HEK293 (cell line): Measurements from ENCODE around the gene EEFSEC.

Experiments
- CTCF ChIA-PET: fragments of 350-600 bp; formaldehyde crosslinking; extraction: SDS; loops from one replicate; lab custom pipeline; 2021; ENCODE audit warnings: antibody characterized with exemption; lab: Yijun Ruan, JAX
- POLR2A ChIA-PET: fragments of 300-600 bp; formaldehyde crosslinking; extraction: SDS; loops from one replicate; lab custom pipeline; 2020; ENCODE audit warnings: antibody characterized with exemption, inconsistent platforms; lab: Yijun Ruan, JAX
- H3K27ac ChIP-seq: fragments of 200-500 bp; sonication (Bioruptor generic); 2 replicates; pipeline ENCODE4 v1.5.1; 2014; ENCODE audit warnings: low read depth, low read length, control low read depth, inconsistent platforms; ENCODE audit errors: extremely low read depth
- H3K36me3 ChIP-seq, 2 experiments: fragments of 200-500 bp in 1 of 2; sonication (Bioruptor generic) in 1 of 2; 1 replicate in 1 of 2; 2 replicates in 1 of 2; pipeline ENCODE4 v1.5.1; 2014 to 2017; ENCODE audit warnings: inconsistent platforms in 2 of 2, low read length in 2 of 2; ENCODE audit not compliant: control insufficient read depth in 2 of 2, insufficient read depth in 1 of 2
- H3K4me1 ChIP-seq: fragments of 200-500 bp; sonication (Bioruptor generic); 2 replicates; pipeline ENCODE4 v1.5.1; 2014; ENCODE audit warnings: mild to moderate bottlenecking, low read length, inconsistent platforms; ENCODE audit not compliant: control insufficient read depth, insufficient read depth
- H3K4me3 ChIP-seq: 2 replicates; pipeline ENCODE4 v1.5.1; 2011; ENCODE audit warnings: low read depth, mild to moderate bottlenecking, control low read depth, low read length, moderate library complexity
- H3K9me3 ChIP-seq: fragments of 200-500 bp; sonication (Bioruptor generic); 2 replicates; pipeline ENCODE4 v1.5.1; 2014; ENCODE audit warnings: low read depth, low read length, inconsistent platforms; ENCODE audit not compliant: control insufficient read depth, insufficient read depth
- CTCF ChIP-seq: fragments of 450-650 bp; formaldehyde crosslinking; IDR thresholded peaks from 2 replicates; pipeline ENCODE4 v1.5.1; 2016; ENCODE audit warnings: missing biosample characterization, missing genetic modification characterization
- GLIS1 ChIP-seq: fragments of 450-650 bp; formaldehyde crosslinking; IDR thresholded peaks from 2 replicates; pipeline ENCODE4 v1.5.1; 2016; ENCODE audit warnings: missing biosample characterization, missing genetic modification characterization
- PATZ1 ChIP-seq: fragments of 450-650 bp; formaldehyde crosslinking; IDR thresholded peaks from 2 replicates; pipeline ENCODE4 v1.5.1; 2016; ENCODE audit warnings: missing biosample characterization, missing genetic modification characterization
- PRDM2 ChIP-seq: fragments of 450-650 bp; formaldehyde crosslinking; IDR thresholded peaks from 2 replicates; pipeline ENCODE4 v1.5.1; 2016; ENCODE audit warnings: missing biosample characterization, missing genetic modification characterization, borderline replicate concordance
- ZBTB44 ChIP-seq: fragments of 450-650 bp; IDR thresholded peaks from 2 replicates; pipeline ENCODE4 v1.5.1; 2018; ENCODE audit warnings: missing biosample characterization, mild to moderate bottlenecking, missing genetic modification characterization
- ZIC2 ChIP-seq: fragments of 450-650 bp; formaldehyde crosslinking; IDR thresholded peaks from 2 replicates; pipeline ENCODE4 v1.5.1; 2016; ENCODE audit warnings: missing biosample characterization, missing genetic modification characterization
- ZNF138 ChIP-seq: fragments of 450-650 bp; formaldehyde crosslinking; IDR thresholded peaks from 2 replicates; pipeline ENCODE4 v1.5.1; 2016; ENCODE audit warnings: missing biosample characterization, missing genetic modification characterization, borderline replicate concordance
- ZNF202 ChIP-seq: fragments of 450-650 bp; formaldehyde crosslinking; IDR thresholded peaks from 2 replicates; pipeline ENCODE4 v1.5.1; 2016; ENCODE audit warnings: missing biosample characterization, missing genetic modification characterization, borderline replicate concordance
- ZNF335 ChIP-seq: fragments of 450-650 bp; formaldehyde crosslinking; conservative IDR thresholded peaks from 2 replicates; pipeline ENCODE4 v1.5.1; 2016; ENCODE audit warnings: missing biosample characterization, missing genetic modification characterization
- ZNF404 ChIP-seq: fragments of 450-650 bp; formaldehyde crosslinking; IDR thresholded peaks from 2 replicates; pipeline ENCODE4 v1.5.1; 2017; ENCODE audit warnings: missing biosample characterization, missing genetic modification characterization
- ZNF416 ChIP-seq: fragments of 450-650 bp; formaldehyde crosslinking; IDR thresholded peaks from 2 replicates; pipeline ENCODE4 v1.5.1; 2016; ENCODE audit warnings: missing biosample characterization, missing genetic modification characterization
- ZNF48 ChIP-seq: fragments of 450-650 bp; formaldehyde crosslinking; IDR thresholded peaks from 2 replicates; pipeline ENCODE4 v1.5.1; 2016; ENCODE audit warnings: missing biosample characterization, missing genetic modification characterization
- ZNF488 ChIP-seq: fragments of 450-650 bp; formaldehyde crosslinking; IDR thresholded peaks from 2 replicates; pipeline ENCODE4 v1.5.1; 2016; ENCODE audit warnings: missing biosample characterization, missing genetic modification characterization
- ZNF529 ChIP-seq: fragments of 450-650 bp; formaldehyde crosslinking; IDR thresholded peaks from 2 replicates; pipeline ENCODE4 v1.5.1; 2017; ENCODE audit warnings: missing genetic modification characterization, missing biosample characterization; ENCODE audit not compliant: insufficient replicate concordance
- ZNF544 ChIP-seq: fragments of 450-650 bp; formaldehyde crosslinking; IDR thresholded peaks from 2 replicates; pipeline ENCODE4 v1.5.0; 2017; ENCODE audit warnings: missing biosample characterization, missing genetic modification characterization
- ZSCAN16 ChIP-seq: fragments of 450-650 bp; formaldehyde crosslinking; IDR thresholded peaks from 2 replicates; pipeline ENCODE4 v1.5.1; 2016; ENCODE audit warnings: missing biosample characterization, missing genetic modification characterization
- ZSCAN5A ChIP-seq: fragments of 450-650 bp; formaldehyde crosslinking; IDR thresholded peaks from 2 replicates; pipeline ENCODE4 v1.5.1; 2016; ENCODE audit warnings: missing biosample characterization, missing genetic modification characterization

Gene EEFSEC

GRCh38 chr3:128453501-128454309 lies 300.4 kb downstream of the EEFSEC start (continued):
- TF ChIP-seq ZNF335 (no peak), CTCF (tag by site-specific recombination) (no peak)
- TF ChIP-seq, all 188 proteins: peak for 0

- Histone ChIP-seq H3K4me1 (no peaks in the 10 kb centered on the region), H3K36me3 (no peaks in the 10 kb centered on the region), H3K27ac (no peak overlapping the region), H3K9me3 (no peaks in the 10 kb centered on the region), H3K4me3 (no peak overlapping the region)
- CTCF ChIA-PET, result interaction anchor here (1.1 kb wide), 1 partner anchor 16 kb away, joined by 4 read pairs; no protein-coding TSS in a partner anchor
- POLR2A ChIA-PET, result no interaction called here
- no peak for TF ChIP-seq ZNF138 (tag by site-specific recombination)
- TF ChIP-seq ZSCAN5A, result no peak
- TF ChIP-seq ZNF416, result no peak
- peak; percentile 75 for TF ChIP-seq GLIS1 (tag by site-specific recombination)
- no peak for TF ChIP-seq ZNF529 (tag by site-specific recombination)
- TF ChIP-seq ZNF202, result no peak
- peak; percentile 16; the same call in 1 of the 2 replicates for TF ChIP-seq ZIC2
Observed at GRCh38 chr3:128454310-128454618, 301.0 kb downstream of the EEFSEC start.

GRCh38 chr3:128455116-128455515 lies 301.8 kb downstream of the EEFSEC start:
- ChIA-PET POLR2A (no interaction called here), CTCF (no interaction called here)
- no peaks in the 10 kb centered on the region for H3K9me3 ChIP-seq
- H3K4me3 ChIP-seq, result no peak overlapping the region
- no peaks in the 10 kb centered on the region for H3K36me3 ChIP-seq
- no peaks in the 10 kb centered on the region for H3K4me1 ChIP-seq
- no peak overlapping the region for H3K27ac ChIP-seq
- TF ChIP-seq ZNF544 (tag by site-specific recombination), result no peak
- no peak for TF ChIP-seq ZBTB44 (tag by site-specific recombination)
- no peak for TF ChIP-seq PATZ1 (tag by site-specific recombination)
- TF ChIP-seq ZNF404 (tag by site-specific recombination), result no peak
- no peak for TF ChIP-seq ZNF488 (tag by site-specific recombination)
- TF ChIP-seq PRDM2 (tag by site-specific recombination), result no peak
- no peak for TF ChIP-seq ZSCAN16 (tag by site-specific recombination)
- no peak for TF ChIP-seq ZNF48
